Measurements from ENCODE around the gene TOX2.

The TOX2 gene

DNA sequence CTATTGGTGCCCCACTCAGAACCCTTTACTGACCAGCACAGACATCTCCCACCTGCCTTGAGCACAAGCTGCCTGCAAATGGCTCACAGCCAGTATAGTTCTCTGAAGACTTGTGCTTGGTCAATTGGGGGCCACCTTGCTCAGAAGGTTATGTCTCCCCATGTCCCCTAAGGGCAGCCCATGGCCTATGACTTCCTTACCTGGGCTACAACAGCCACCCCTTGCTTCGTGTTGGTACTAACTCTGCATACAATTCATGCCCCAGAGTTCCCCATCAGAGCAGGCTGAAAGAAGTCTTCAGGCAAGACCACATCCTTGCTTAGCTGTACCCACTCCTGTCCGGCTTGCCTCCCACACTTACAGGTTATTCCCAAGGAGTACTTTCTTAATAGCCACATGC, 57.4 kb downstream of the TOX2 start:
- DNase-seq (ENCODE audit: low read depth): no peak
- no peak overlapping the region for H3K4me3 ChIP-seq (ENCODE audit: low read depth, low read length)
- TF ChIP-seq, protein P1, sequence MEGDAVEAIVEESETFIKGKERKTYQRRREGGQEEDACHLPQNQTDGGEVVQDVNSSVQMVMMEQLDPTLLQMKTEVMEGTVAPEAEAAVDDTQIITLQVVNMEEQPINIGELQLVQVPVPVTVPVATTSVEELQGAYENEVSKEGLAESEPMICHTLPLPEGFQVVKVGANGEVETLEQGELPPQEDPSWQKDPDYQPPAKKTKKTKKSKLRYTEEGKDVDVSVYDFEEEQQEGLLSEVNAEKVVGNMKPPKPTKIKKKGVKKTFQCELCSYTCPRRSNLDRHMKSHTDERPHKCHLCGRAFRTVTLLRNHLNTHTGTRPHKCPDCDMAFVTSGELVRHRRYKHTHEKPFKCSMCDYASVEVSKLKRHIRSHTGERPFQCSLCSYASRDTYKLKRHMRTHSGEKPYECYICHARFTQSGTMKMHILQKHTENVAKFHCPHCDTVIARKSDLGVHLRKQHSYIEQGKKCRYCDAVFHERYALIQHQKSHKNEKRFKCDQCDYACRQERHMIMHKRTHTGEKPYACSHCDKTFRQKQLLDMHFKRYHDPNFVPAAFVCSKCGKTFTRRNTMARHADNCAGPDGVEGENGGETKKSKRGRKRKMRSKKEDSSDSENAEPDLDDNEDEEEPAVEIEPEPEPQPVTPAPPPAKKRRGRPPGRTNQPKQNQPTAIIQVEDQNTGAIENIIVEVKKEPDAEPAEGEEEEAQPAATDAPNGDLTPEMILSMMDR (IDR thresholded peaks at IDR 0.05; ENCODE audit: low read depth, low read length): no peak
- TF ChIP-seq POLR2A (IDR thresholded peaks at IDR 0.05; ENCODE audit: extremely low read depth, insufficient read length) (no peak), MYC (IDR thresholded peaks at IDR 0.05; ENCODE audit: low read depth, low read length) (no peak)
- TF ChIP-seq, protein P2, sequence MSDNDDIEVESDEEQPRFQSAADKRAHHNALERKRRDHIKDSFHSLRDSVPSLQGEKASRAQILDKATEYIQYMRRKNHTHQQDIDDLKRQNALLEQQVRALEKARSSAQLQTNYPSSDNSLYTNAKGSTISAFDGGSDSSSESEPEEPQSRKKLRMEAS (IDR thresholded peaks at IDR 0.05; ENCODE audit: low read depth, low read length): no peak

DNA sequence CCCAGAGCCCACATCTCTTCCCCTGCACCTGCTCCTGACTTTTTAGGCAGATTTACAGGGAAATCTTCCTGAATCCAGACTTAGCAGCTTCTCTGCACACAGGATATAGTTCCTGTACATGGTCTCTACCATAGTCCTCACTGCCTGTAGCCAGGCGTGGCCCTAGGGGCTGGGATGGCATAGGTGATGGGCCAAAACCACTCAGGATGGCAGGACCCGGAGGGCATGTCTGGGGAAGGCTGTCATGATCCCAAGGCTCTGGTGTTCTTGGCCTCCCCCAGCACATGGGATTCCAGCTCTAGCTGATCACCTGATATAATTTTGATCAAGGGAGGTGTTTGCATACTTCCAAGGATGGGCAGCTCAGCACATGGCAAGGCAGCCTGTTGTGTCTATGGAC, 58.0 kb downstream of the TOX2 start:
- no peak for DNase-seq (ENCODE audit: low read depth)
- TF ChIP-seq MYC (IDR thresholded peaks at IDR 0.05; ENCODE audit: low read depth, low read length): no peak
- TF ChIP-seq POLR2A (IDR thresholded peaks at IDR 0.05; ENCODE audit: extremely low read depth, insufficient read length): no peak
- no peak overlapping the region for H3K4me3 ChIP-seq (ENCODE audit: low read depth, low read length)

DNA sequence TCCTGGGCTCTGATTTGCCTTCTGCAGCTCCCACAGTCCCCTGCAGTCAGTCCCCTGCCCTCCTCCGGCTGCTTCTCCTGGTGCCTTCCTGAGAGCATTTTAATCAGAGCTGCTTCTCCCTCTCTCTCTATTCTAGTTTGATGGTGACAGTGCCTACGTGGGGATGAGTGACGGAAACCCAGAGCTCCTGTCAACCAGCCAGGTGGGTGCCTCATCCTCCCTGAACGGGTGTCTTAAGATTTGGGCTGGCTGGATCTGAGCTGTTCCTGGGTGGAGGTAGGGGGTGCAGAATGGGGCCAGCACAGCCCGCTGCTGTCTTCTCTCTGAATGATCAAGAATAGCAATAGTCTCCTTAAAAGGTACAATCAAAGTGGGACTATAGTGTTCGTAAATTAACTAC, 58.6 kb downstream of the TOX2 start:
- no peak for TF ChIP-seq POLR2A (IDR thresholded peaks at IDR 0.05; ENCODE audit: extremely low read depth, insufficient read length)
- TF ChIP-seq MYC (IDR thresholded peaks at IDR 0.05; ENCODE audit: low read depth, low read length): no peak
- TF ChIP-seq, protein P1 (IDR thresholded peaks at IDR 0.05; ENCODE audit: low read depth, low read length): no peak
- TF ChIP-seq, protein P2 (IDR thresholded peaks at IDR 0.05; ENCODE audit: low read depth, low read length): no peak
- H3K4me3 ChIP-seq (ENCODE audit: low read depth, low read length): no peak overlapping the region
- DNase-seq (ENCODE audit: low read depth): no peak

DNA sequence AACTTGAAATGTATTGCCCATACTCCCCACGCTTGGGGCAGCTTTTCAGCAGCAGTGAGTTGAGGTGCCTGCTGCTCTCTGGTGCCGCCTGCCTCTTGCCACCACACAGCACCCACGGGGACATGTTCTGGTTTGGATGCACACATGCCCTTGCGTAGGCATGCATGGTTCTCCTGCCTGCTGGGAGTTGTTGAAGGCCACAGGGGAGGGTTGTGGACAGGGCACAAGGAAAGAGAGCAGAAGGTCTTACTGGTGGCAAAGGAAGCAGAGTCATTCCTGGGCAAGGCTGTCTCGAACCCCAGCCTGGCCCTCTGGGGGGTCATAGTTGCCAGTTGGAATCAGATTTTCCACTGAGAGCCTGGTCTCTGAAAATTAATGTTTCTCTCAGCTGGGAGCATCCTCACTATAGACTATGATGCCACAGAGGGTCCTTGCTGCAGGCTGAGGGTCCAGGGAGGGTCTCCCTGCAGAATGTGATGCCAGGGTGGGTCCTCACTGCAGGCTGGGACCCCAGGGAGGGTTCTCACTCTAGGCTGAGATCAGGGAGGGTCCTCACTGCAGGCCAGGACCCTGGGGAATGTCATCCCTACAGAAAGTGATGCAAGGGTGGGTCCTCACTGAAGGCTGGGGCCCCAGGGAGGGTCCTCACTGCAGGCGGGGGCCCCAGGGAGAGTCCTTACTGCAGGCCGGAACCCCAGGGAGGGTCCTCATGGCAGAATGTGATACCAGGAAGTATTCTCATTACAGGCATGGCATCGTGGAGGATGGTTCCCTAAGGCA, 59.2 kb downstream of the TOX2 start:
- no peak overlapping the region for H3K4me3 ChIP-seq (ENCODE audit: low read depth, low read length)
- DNase-seq (ENCODE audit: low read depth): no peak
- TF ChIP-seq, protein P2 (IDR thresholded peaks at IDR 0.05; ENCODE audit: low read depth, low read length): no peak
- TF ChIP-seq MYC (IDR thresholded peaks at IDR 0.05; ENCODE audit: low read depth, low read length) (no peak), POLR2A (IDR thresholded peaks at IDR 0.05; ENCODE audit: extremely low read depth, insufficient read length) (no peak)
- TF ChIP-seq, protein P1 (IDR thresholded peaks at IDR 0.05; ENCODE audit: low read depth, low read length): no peak

DNA sequence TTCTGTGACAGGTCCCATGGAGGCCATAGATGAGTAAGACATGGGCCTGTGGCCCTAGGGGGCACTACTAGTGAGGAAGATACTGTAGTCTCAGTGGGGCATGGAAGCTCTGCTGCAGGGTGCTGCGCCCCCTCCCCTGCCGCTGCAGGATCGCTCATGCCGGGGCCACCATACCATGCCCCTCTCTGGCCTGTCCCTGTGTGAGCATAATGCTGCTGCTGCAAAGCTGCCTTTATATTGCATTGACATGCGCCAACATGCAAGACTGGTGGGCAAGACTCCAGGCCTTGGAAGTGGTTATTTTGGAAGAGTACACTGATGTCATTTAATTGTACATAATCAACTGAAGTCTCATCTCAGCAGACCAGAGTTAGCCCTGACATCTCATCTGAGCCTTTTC, 60.0 kb downstream of the TOX2 start:
- DNase-seq (ENCODE audit: low read depth): no peak
- TF ChIP-seq POLR2A (IDR thresholded peaks at IDR 0.05; ENCODE audit: extremely low read depth, insufficient read length): no peak
- TF ChIP-seq, protein P1 (IDR thresholded peaks at IDR 0.05; ENCODE audit: low read depth, low read length): no peak
- TF ChIP-seq, protein P2 (IDR thresholded peaks at IDR 0.05; ENCODE audit: low read depth, low read length): no peak
- TF ChIP-seq MYC (IDR thresholded peaks at IDR 0.05; ENCODE audit: low read depth, low read length): no peak

DNA sequence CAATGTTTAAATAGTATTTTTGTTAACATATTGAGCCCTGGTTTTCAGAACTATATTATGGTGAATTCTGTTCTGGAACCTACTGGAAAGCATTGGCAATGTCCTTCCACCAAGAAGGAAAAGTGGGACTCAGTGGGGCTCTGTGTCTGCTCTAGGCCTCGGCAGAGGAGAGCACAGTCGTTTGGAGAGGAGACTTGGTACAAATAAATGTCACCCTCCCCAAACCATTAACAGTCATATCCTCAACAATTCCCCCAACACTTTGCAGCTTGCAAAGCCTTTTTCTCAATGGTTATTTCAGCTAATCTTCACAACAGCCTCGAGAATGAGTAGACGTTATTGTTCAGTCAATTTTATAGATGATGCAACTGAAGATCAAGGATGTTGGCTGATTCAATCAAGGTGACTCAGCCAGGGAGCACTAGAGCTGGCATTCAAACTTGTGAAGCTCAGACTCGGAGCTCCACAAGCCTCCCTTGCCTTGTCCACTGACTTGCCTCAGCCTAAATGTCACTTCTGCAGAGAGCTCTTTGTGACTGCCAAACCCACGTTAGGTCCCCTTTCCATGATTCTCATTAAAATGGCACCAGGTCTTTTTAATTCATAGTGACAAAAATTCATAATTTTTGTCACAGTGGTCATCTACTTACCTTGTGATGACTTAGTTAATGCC, 60.6 kb downstream of the TOX2 start:
- TF ChIP-seq POLR2A (IDR thresholded peaks at IDR 0.05; ENCODE audit: extremely low read depth, insufficient read length) (no peak), MYC (IDR thresholded peaks at IDR 0.05; ENCODE audit: low read depth, low read length) (no peak)
- TF ChIP-seq, protein P2 (IDR thresholded peaks at IDR 0.05; ENCODE audit: low read depth, low read length): no peak
- TF ChIP-seq, protein P1 (IDR thresholded peaks at IDR 0.05; ENCODE audit: low read depth, low read length): no peak
- H3K4me3 ChIP-seq (ENCODE audit: low read depth, low read length): no peak overlapping the region
- DNase-seq (ENCODE audit: low read depth): peak; percentile 16

More for the DNA sequence above, 60.0 kb downstream of the TOX2 start:
- no peak overlapping the region for H3K4me3 ChIP-seq (ENCODE audit: low read depth, low read length)
